ACHN (cell line): ENCODE results near the gene OXT.

Experiments used
- DNase-seq: peaks from one replicate; pipeline ENCODE4 v3.0.0-alpha.2; 2015
- in situ Hi-C: cut with HindIII; loops from 2 replicates; pipeline ENCODE4 v1.10.0; 2017; ENCODE audit warnings: low sequenced_read_pairs, low pct_ligation_motif_present, low pct_unique_long_range_greater_than_20kb

Gene OXT

DNA sequence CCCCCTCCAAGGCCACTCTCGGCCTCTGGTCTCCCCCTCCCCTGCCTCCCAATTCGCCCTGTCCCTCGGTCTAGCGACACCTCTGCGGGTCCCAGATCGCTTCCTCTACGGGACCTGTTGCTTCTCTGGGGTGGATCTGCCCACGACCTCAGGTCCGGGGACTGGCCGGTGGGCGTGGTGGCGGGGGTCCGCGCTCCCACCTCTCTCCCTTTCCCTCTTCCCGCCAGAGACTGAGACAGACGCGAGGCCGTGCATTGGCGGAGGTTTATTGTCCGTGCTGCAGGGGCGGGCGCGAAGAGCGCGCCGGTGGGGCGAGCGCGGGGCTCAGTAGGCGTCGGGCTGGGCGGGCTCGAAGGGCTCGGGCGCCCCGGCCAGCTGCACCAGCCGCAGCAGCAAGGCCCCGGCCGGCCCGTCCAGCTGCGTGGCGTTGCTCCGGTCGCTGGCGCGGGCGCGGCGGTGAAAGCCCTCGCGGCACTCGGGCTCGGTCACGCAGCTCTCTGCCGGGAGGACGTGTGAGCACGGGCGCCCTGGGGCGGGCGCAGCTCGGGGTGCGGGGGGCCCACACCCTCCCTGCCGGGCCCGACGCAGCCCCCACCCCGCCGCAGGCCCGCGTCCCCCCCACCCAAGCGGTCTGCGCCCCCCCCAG lies 11.0 kb downstream of the OXT start:
- in situ Hi-C loops, result no loop called here
- DNase-seq, result no peak

GRCh38 chr20:3082955-3083952 lies 11.8 kb downstream of the OXT start:
- no peak for DNase-seq
- in situ Hi-C loops, result no loop called here

- in situ Hi-C loops, result no loop called here
- no peak for DNase-seq
Measured at GRCh38 chr20:3084283-3084985, 13.0 kb downstream of the OXT start, which contains the start of gene AVP. TSS of gene AVP (minus strand) at chr20:3084724. CDS start at chr20:3084674, 50 bp downstream.

GRCh38 chr20:3084986-3085360 lies 13.6 kb downstream of the OXT start:
- no peak for DNase-seq
- in situ Hi-C loops, result no loop called here

- in situ Hi-C loops, result no loop called here
- DNase-seq, result no peak
Measured at GRCh38 chr20:3085571-3086072, 14.2 kb downstream of the OXT start.

GRCh38 chr20:3088031-3088430 lies 16.6 kb downstream of the OXT start:
- DNase-seq, result no peak

GRCh38 chr20:3090565-3090964 lies 19.1 kb downstream of the OXT start:
- in situ Hi-C loops, result no loop called here
- DNase-seq, result no peak

More at GRCh38 chr20:3088031-3088430, 16.6 kb downstream of the OXT start:
- in situ Hi-C loops, result no loop called here

DNA sequence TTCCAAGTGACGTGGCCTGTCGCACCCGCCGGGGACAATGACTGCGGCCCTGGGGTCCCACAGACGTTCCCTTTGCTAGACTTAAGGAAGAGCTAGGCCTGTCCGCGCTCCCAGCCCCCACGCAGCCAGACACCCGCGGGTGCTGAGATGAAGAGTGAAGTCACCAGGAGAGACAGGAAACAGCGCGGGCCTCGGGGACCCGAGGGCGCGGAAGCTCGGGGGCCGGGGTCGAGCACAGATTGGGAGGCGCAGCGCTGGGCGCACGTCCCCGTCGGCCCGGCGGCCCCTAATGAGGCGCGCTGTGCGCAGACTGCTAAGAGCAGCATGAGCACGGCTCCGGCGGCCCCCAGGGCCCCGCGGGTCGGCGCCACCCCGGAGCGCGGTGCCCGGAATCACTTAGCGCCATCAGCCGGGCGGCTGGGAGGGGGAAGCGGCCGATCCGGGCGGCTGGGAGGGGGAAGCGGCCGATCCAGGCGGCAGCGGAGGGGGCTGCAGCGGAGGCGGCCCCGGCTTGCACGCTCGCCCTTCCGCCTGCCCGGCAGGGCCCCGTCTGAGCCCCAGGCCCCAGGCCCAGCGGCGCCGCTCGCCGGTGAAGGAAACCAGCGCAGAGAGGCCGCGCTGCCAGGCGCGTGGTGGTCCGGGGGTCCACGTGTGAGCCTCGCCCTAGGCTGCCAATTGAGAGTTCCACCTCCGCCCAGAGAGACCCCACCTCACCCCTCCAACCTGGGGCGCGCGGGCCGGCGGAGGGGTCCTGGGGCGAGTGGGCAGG lies 21.4 kb downstream of the OXT start:
- DNase-seq, result no peak
- in situ Hi-C loops, result no loop called here

GRCh38 chr20:3093861-3094361 lies 22.5 kb downstream of the OXT start:
- DNase-seq, result no peak
- in situ Hi-C loops, result no loop called here

- DNase-seq, result no peak
- in situ Hi-C loops, result no loop called here
Measured at GRCh38 chr20:3094848-3095629, 23.6 kb downstream of the OXT start.

DNA sequence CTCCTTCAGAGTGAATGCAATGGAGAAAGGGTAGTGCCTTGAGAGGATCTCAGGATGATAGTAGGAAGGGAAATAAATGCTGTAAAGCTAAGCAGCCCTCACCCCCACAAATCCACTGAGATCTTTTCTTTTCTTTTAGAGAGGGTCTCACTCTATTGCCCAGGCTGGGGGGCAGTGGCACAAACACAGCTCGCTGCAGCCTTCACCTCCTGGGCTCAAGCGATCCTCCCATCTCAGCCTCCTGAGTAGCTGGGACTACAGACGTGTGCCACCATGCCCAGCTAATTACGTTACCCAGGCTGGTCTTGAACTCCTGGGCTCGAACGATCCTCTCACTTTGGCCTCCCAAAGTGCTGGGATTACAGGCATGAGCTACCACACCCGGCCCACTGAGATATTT lies 29.1 kb downstream of the OXT start:
- no peak for DNase-seq
- in situ Hi-C loops, result no loop called here

GRCh38 chr20:3101251-3101650 lies 29.8 kb downstream of the OXT start:
- in situ Hi-C loops, result no loop called here

DNA sequence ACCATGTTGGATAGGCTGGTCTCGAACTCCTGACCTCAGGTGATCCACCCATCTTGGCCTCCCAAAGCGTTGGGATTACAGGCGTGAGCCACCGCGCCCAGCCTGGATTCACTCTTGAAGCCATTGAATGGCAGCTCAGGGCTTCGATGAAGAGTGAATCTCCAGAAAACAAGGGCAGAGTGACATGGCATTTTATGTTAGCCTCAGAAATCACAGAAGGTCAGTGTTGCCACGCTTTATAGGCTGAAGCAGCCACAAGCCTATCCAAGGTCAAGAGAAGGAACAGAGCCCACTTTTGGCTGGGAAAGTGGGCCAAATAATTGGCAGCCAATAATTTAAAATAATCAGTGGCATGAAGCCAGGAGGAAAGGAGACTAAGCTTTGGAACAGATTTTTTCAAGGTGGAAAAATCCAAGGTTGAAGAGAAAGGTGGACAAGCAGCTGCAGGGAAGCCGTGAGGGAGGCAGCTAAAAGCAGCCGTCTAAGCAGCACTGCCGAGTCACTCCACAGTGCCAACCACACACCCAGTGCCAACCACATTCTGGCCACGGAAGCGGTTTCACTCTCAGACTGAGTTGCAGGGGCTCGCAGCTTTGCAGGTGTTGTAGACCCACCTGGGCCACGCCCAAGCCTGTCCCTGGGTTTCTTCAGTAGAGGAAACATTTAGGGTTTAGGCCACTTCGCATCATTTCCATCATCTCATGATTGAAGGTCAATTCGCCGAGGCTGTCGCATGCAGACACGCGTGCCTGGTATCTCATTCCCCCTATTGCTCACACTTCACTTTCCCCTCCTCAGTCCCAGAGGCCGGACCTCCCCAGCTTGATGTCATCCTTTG lies 30.5 kb downstream of the OXT start:
- in situ Hi-C loops, result no loop called here
- no peak for DNase-seq

More at GRCh38 chr20:3101251-3101650, 29.8 kb downstream of the OXT start:
- no peak for DNase-seq

GRCh38 chr20:3102575-3103368 lies 31.4 kb downstream of the OXT start:
- no peak for DNase-seq
- in situ Hi-C loops, result no loop called here

DNA sequence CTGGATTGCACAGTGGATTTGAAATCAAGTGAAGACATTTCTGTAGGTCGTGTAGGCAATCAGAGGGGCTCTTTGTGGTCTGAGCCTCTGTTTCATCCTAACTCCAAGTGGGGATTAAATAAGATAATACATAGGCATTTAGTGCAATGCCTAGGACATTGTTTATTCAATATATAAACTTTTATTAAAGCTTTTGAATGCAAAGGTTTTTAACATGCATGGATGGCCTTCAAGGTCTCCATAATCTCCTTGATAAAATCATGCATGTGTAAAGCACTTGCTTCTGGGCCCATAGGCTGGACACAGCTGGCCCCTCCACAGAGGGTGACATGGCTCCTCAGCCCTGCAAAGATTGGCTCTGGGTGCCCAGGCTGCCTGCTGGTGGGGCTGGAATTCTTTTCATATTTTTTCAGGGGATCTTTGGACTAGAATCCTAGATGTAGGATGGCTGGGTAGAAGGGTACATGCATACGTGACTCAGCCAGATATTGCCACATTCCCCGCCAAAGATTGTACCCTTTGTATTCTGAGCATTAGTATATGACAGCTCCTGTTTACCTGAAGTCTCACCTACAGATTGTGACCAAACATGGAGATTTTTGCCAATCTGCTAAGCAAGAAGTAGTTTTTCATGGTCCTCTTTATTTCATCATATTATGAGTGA lies 32.1 kb downstream of the OXT start:
- in situ Hi-C loops, result no loop called here
- no peak for DNase-seq
